Hematopoietic multipotent progenitor cell (in vitro differentiated cells): Measurements from ENCODE around the gene KIAA1217. TPM values are rescaled to one million over a fixed set of nuclear protein-coding genes. Genes with fewer than 3 reads are reported as not detected.

ENCODE experiments used
- DNase-seq, 3 donors: peaks; one replicate each; pipeline ENCODE4 v3.0.0-alpha.2; 2011 to 2015; ENCODE audit warnings: low read depth in 2 of 3, low spot score in 2 of 3
- small RNA-seq: library from RNA; depleted of rRNA; stranded (forward); fragments of <200 nt; gene quantifications from one replicate; pipeline ENCODE3, GENCODE V24; 2012
- total RNA-seq: library from RNA; depleted of rRNA; stranded (reverse); fragments of >200 nt; gene quantifications from one replicate; pipeline ENCODE4 v1.2.3, GENCODE V29; 2012

KIAA1217 gene
- total RNA-seq, 1 donor, result not detected

DNA sequence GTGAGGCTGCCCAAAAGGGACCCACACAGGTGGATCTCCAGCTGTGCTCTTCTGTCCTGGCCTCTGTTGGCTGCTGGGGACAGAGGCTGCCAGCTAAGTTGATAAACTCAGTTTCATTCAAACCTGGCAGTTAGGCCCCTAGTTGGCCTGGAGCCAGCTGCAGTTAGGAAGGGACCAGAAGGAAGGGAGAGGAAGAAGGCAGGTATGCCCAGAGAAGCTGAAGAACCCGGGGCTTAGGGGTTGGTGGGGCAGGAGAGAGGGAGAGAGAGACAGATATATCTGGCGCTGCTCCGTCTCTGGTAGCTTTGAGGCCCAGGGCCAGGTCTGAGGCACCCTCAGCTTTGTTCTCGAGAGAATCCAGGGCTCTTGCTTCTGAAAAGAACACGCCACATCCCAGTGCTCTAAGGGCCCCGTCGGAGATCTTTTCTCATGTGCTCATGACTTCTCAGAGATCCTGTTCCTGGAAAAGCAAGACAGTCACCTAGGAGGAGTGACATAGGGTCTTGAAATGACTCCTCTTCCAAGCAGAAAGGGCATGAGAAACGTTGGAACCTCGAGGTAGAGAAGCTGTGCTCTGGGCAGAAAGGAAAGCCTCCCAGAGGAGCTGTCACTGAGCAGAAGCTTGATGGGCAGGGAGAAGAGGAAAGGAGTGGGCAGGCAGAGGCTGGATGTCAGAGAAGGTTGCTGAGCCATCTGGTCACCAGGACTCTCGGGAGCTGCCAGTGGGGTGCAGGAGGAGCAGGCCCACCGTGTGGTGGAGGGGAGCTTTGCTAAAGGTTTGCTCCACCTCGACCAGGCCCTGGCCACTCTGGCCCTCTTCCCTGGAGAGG, 361.1 kb downstream of the KIAA1217 start:
- no peak for DNase-seq

DNA sequence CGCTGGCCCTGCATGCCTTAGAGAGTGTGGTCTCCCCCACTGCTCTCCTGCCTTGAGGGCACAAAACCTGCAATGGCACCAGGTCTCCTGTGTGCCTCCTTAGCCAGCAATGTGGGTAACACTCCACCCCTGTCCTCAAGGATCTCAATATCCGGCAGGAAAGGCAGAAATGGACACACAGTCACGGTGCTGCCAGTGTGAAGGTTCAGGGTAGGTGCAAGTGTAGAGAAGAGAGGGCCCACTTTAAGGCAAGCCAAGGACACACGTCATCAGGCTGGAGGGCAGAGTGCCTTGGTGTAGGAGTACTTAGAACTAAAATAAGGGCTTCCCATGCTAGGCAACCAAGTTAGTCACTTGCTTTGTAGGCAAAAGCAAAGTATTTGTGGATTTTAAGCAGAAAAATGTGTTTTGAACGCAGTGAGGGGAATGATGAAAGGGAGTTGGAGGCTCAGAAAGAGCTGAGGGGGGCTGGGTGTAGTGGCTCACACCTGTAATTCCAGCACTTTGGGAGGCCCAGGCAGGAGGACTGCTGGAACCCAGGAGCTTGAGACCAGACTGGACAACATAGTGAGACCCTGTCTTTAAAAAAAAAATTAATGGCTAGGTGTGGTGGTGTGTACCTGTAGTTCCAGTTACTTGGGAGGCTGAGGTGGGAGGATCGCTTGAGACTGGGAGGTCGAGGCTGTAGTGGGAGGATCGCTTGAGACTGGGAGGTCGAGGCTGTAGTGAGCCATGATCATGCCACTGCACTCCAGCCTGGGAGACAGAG, 361.9 kb downstream of the KIAA1217 start:
- DNase-seq, result no peak

DNA sequence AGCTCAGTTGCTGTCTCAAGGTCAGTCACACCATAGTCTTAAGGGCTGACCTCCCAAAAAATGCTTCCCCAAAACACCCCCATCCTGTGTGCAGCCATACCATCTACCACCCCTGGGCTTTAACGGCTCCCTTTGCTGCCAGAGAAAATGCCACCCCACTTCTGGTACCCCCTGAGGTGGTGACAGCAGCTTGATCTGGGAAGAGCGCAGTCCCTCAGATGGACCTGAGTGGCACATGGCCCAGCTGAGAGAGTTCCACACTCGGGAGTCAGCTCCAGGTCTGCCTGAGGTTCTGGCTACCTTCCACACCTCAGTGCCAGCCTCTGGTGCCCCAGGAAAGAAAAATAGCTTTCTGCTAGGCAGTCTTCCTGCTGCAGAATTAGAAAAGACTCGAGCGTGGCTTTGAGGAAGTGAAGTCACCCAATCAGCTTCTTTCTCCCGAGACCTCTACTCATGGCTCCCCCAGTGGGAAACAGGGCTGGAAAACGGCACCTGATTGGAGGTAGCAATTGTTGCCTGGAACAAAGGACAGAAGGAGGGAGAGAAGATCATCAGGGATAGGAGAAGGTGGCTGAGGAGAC, 363.0 kb downstream of the KIAA1217 start:
- no peak for DNase-seq

DNA sequence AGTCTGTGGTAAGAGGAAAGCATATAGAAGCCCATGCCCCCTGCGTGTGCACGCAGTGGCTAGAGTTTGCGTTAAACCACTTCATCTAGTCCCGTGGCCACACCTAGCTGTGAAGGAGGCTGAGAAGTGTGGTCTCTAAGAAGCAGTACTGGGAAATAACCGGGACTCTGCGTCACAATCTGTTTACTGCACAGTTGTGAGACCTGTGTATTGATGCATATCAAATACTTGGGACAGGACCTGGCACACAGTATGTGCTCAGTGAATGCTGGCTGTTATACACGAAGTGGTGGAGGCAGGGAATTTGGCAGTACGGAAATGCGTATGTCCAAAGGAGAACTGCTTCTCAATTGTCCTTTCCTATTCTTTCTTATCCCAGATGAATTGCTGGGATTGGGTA, 365.2 kb downstream of the KIAA1217 start:
- DNase-seq, result no peak

DNA sequence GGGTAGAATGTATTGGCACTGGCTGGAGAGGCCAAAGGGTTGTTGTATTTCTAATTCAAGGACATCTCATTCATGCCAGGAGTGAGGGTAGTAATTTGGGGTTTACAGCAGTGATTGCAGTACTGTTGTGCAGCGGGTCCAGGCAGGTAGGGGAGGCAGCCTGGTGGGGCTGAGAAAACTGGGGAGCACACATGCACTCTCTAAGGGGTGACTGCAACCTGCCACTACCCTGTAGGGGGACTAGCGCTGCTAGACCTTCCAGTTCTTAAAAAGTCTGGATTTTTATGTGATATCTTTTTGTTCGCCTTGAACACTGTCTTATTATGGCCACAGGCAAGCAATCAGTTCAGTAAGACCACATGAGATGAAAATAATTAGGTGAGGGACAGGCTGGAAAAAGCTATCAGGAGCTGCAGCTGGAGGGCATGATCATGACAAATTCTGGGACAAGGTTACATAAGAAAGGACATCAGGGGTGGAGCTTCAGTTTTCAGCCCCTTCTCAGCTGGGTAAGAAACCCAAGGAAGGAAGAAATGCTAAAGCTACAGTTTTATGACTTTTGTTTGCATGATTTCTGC, 365.7 kb downstream of the KIAA1217 start:
- DNase-seq, result no peak

DNA sequence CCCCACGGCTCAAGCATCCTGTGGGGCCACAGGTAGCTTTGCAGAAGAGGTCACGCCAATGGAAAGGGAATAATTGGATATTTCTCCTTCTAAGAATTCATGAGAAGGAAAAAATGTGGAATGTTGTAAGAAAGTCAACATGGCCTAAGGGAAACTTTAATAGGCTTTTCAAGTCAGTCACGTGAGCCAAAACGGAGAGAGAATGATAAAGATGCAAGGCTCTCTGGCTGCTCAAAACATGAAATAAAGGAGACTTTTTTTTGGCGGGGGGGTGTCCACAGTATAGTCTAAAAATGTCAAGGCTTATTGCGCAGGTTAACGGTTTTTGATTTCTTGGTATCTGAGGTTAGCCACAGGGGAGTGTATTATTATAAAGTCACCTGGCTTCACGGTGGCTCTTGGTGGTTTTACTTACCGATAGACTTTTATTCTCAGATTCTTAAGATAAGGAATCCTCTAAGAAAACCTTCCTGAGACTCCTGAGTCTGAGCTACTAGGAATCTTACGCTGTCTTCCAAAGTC, 366.6 kb downstream of the KIAA1217 start:
- DNase-seq, result no peak

DNA sequence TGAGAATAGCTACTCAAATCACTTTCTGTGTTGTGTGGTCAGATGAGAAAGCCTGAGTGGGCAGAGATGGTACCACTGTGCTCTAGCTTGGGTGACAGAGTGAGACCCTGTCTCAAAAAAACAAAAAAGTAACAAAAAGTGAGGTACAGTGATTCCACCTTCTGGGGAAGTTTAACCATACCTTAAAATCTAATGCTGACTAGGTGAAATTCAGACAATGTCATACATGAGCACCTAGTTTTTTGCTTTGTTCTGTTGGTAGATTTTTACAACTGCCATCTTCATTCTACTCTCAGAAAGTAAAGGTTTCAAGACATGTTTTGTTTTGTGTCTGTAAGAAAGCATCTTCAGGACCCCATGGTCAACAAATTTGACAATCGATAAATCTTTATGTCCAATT, 370.5 kb downstream of the KIAA1217 start:
- no peak for DNase-seq

DNA sequence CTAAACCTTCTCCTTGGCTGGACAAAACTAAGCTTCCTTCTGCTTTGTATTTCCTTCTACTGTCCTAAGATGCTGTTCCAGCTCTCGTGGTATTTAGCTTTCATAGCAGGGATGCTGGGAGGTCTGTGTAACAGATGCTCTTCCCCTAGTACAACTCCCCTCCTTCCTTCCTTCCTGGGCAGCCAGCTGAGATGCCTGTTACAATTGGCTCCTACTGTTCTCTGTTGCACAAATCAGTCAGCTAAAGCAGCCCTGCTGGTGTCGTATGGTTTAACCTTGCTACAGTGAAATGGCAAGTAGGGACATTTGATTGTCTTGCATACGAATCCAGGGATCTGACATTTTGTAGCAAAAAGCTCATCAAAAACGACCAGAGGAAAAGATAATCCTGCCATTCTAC, 371.0 kb downstream of the KIAA1217 start:
- no peak for DNase-seq

DNA sequence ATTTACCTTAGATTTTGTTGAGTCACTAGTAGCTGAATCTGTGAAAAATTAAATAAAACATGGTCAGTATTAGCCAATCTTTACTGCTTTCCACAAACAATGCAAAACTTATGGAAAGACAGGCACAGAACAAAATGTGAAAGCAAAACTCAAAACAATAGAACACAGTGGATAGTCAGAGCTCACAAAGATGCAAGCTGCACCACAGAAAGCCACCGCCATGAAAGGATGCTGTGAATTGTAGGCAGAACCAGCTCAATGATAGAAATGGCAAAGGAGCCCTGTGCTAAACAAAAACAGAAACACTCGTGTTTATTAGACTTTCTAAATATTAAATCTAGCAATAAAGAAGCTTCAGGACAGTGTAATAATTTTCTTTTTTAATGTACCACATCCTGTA, 380.3 kb downstream of the KIAA1217 start:
- DNase-seq, result no peak

DNA sequence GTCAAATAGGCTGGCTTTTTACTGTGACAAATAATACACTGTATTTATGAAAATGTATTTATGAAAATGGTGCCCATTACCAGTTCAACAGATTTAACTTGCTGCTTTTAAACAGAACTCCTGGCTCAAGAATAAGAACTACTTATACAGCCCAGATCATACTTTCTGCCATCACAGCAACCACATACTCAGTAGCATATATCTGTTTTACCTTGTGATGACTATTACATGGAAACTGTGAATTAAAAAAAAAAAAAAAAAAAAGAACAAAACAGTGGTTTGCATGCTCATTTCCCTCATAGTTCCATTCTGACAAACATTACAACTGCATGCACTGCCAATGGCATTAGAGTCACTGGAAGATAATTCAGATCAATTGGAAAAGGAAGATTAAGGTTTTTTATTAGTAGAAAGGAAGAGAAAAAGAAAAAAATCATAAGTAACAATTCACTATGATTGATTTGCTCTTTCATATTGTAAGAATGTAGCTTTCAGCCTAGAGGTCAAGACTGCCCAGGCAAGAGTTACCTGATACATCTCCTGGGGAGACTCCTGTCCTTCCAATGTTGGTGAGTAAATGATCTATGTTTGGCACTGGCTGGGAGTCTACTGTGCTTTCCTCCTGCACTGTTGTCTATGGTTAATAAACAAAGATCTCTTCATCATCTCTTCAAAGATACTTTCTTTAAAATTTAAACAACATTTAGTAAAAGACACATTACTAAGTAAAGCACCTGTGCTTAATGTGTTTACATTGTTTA, 381.9 kb downstream of the KIAA1217 start:
- DNase-seq, result no peak

DNA sequence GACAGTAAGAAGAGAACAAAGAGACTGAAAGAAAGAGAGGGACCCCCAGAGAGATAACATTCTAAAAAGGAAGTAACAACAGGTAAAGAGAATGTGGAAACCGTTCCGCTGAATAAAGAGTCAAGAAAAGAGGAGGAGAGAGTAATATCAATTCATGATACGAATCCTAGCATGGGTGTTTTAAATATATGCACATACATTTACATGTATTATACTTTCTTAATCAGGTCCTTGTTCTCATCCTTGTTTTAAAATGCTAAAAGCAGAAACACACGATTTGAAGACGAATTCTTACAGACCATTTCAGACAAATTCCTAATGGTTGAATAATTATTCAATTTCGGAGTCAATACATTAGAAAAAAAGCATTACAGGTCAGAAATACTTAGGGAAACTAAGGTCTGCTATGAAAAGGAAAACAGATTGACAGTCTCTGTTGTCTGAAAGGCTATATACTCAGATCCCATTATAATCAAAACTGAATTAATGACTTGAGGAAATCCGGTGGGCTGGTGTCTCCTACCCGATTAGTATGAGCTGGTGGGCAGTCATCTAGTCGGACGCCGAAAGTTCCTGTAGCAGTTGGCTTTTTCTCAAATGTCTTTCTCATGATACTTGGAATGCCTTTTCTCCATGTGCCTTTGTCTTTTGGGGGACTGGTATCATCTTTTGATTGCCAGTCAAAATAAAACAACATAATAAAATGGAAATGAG, 387.4 kb downstream of the KIAA1217 start:
- DNase-seq, result no peak

DNA sequence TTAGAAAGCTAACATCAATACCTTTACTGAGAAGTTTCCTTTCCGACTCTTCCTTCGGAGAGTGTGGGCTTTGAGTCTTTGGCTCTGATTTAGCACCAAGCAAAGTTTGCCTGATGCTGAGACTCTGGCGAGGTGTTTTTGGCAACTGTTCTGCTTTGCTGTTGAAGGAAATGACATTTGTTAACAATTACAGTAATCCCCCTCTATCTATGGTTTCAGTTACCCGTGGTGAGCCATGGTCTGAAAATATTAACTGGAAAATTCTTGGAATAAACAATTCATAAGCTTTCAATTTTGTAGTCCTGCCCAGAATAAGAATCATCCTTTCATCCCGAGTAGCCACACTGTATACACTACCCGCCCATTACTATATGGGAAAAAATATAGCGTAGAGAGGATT, 388.5 kb downstream of the KIAA1217 start:
- DNase-seq, result no peak

Small RNA genes lying within 50 kb of the gene (small RNA-seq; reads per million reads assigned to genes)
- gene AC063961.1 (not detected), gene MIR603 (not detected)
